ENCODE measurements around the gene MED14.
A peak's percentile ranks its signal among the peaks of the same experiment; 100 is the strongest.
"Not testable (repeated sequence)": the region's sequence is repeated elsewhere in the genome, so short reads cannot be mapped to it uniquely, and the experiment has no call there.

Gene MED14

DNA sequence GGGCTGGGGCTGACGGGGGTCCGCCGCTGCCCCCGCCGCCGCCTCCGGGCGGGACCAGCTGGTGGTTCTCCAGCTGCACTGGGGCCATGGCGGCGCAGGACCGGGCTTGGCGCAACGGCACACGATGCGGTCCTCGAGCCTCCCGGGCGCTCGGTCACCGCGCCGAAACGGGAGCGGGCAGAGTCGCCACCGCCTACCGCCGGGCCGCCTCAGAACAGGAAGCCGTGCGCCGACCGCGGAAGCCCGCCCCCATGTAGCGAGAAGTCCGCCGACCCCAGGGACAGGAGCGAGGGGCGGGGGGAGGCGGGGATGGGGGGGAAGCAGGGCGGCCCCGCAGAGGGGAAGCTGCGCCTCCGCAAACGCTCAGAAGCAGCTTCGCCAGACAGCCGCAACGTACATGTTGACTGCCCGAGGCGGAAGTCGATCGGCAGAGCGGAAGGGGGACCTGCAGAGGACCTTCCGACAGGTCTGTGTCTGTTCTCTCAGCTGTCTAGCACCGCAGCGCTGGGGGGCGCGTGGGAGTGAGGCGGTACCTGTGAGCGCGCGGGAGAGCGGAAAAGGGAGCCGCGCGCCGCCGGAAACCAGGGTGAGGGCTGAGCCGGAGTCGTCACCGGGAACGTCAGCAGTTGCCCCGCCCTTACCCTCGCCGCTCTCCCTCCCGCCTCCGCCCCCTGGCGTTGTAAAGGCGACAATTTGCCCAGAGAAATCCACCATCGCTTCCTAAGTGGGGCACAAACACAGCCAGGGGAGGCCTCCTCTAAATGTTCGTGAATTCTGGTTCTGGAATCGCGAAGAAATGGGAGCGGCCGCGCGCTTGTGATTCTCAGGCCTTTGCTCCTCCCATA lies at the start of gene MED14:
Gene MED14 (minus strand): TSS at position 218 of the 845 bp plus-strand sequence. CDS start 130 bp downstream, at position 88.
- peak; percentile 62 for DNase-seq (ENCODE audit: low read depth)

DNA sequence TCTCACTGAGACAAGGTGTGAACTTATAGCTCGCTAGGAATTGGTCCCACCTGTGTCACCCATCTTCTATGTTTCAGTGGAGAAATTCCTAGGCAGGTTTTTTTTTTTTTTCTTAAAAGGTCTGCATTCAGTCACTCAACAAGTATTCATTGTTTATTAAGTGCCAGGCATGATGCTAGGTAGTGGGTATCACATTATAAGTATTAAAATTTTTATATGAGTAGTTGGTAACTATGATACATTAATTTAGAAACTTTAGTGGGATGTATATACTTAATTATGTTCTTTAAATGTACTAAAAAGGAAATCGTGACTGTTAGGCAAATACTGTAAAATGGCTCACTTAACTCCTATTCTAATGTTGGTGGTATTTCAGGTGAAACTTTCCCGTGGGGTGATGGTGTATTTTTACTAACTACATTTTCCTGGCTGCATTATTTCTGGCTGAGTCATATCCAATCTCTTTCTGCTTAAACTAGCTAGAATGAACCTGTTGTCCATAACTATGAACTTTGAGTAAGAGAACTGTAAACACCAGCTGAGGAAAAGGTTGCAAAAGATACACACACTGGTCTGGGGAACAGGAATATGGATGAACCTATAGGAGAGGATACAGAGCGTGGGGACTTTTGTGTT lies 49.3 kb upstream of the MED14 start:
- no peak for DNase-seq (ENCODE audit: low read depth)

DNA sequence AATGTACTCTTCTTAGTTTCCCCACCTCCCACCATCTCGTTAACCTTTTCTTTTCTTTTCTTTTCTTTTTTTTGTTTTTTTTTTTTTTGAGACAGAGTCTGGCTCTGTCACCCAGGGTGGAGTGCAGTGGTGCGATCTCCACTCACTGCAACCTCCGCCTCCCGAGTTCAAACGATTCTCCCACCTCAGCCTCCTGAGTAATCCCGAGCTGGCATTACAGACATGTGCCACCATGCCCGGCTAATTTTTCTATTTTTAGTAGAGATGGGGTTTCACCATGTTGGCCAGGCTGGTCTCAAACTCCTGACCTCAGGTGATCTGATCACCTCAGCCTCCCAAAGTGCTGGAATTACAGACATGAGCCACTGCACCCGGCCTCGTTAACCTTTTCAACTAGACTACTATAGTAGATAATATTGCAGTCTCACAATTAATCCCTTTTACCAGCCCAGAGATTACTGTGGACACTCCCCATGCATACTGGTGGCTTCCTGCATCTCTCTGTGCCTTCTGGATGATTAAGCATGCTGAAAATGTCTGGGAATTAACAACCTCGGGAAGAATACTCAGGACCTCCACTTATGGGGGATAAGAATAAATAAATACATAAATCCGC lies 47.4 kb upstream of the MED14 start:
- DNase-seq (ENCODE audit: low read depth): not testable (repeated sequence)

DNA sequence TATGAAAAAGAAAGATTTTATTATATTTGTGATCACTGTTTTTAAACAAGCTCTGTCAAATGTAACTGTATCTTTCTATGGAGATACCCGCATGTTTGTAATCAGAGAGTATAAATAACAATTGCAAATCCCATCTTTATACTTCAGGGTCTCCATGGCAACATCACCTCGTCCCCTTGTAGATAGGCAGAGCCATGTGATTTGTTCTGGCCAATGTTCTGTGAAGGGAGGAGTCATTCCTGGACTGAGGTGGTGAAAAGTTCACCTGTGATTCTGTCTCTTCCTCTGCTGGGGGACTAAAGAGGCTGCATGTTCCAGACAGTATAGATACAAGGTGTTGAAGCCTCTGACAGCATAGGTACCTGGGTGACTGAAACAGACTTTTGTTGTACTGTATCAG lies 45.6 kb upstream of the MED14 start:
- DNase-seq (ENCODE audit: low read depth): no peak

DNA sequence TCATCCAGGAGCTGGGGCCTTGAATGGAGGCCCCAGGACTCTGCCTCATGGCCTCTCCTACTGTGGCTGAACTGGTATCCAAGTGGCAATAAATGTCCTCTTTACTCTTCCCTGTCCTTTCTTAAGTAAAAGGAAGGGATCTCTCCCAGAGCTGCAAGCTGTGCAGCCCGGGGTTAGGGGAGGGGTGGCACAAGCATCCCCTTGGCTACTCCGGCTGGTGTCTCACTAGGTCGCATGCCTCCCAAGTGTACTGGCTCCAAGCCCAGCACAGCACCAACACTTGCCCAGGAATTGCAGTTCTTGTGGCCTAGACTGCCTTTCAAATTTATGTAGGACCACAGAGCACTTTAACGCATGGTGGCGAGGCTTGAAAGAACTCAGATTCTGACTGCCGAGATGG lies 44.7 kb upstream of the MED14 start:
- no peak for DNase-seq (ENCODE audit: low read depth)

DNA sequence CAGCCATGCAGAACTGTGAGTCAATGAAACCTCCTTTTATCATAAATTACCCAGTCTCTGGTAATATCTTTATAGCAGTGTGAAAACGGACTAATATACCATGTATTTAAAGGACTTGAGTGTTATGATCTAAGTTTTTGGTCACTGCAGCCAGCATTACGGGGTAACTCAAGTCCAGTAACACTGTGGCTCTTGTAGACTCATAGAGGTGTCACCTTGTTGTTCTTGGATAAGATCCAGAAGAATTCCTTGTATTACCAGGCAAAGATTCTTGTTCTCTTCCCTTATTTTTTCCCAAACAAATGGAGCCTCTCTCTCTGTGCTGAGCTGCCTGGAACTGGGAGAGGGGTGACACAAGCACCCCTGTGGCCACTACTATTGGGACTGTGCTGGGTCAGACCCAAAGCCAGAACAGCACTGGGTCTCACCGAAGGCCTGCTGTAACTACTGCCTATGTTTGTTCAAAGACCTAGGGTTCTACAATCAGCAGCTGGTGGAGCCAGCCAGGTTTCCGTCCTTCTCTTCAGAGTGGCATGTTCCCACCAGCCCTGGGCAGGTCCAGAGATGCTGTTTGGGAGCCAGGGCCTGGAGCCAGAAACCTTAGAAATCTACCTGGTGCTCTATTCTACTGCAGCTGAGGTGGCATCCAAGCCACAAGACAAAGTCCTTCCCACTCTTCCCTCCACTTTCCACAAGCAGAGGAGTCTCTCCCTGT lies 43.7 kb upstream of the MED14 start:
- DNase-seq (ENCODE audit: low read depth): peak; percentile 57

DNA sequence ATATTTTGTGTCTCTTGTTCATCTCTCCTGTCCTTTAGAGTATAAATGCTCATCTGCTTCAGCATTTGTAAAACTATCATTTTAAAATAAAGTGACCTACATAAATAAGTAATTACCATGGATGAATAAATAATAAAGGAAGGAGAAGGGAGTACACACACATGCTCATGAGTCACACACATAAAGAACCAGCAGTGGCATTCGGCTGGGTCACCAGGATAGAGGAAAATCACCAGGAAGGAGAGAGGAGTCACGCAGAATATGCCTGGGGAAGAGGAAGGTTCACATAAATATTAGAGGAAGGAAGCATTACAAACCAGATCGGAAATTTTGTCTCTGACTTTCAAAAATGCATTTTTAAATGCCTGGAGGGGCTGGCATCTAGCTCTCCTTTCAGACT lies 38.5 kb upstream of the MED14 start:
- peak; percentile 49 for DNase-seq (ENCODE audit: low read depth)

DNA sequence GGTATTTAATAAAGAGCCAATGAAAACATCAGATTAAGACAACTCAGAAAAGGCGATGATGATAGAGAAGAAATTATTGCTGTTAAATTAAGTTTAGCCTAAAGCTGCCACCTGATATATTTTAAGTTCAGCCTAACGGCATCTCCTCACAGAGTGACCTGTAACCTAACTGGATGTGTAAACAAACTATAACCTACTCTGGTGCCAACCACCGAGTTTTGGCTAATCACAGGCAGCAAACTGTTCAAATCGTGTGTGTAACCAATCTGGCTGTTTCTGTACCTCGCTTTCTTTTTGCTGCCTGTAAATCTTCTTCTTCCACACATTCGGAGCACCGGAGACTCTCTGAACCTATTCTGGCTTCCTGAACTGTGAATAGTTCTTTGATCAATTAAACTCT lies 37.8 kb upstream of the MED14 start:
- DNase-seq (ENCODE audit: low read depth): no peak

DNA sequence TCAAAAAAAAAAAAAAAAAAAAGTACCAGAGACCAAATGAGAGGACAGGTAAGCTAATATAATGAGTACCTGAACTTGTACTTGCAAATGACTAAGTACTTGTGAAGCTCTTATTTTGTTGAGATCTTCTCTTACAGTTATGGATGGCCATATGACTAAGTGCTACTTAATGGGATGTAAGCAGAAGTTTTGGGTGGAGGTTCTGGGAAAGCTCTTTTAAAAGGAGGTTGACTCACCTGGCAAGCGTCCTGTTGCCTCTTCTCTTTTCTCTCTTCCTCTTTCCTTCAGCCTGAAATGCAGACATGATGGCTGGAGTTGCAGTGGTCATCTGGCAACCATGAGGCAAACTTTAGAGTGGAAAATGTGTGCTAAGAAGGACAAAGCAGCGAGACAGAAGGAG lies 36.9 kb upstream of the MED14 start:
- DNase-seq (ENCODE audit: low read depth): peak; percentile 62

DNA sequence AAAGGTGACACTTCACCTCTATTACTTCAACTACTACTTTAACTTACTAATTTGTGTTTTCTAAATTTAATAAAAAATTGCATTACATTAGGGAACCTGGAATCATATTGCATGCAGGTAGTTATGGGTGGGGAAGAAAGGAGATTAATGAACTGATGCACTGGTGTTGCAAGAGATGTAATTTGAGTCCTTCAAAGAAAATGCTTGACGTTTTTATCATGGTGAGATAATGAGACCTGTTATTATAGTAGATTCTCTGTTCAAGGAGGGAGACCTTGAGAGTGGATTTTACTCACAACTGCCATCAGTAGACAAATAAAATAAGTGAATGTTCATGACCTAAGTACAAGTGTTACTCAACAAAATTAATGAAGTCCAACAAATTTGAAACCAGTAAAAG lies 26.4 kb upstream of the MED14 start:
- DNase-seq (ENCODE audit: low read depth): no peak

DNA sequence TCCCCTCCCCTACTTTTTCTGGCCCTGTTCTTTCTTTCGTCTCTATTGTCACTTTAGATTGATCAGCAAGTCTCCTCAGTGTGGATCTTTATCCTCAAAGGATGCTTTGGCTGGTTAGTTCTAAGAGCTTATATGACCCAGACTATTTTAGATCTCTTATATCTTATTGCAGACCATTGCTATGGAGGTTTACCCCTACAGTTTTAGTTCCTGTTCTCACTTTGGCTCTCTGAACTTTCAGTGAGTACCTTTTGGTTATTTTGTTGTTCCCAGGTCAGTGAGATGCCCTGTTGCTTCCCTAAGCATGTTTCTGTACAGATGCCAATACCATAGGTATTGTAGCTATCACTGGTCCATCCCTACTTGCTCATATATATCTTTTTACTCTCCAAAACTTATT lies 24.0 kb upstream of the MED14 start:
- no peak for DNase-seq (ENCODE audit: low read depth)

DNA sequence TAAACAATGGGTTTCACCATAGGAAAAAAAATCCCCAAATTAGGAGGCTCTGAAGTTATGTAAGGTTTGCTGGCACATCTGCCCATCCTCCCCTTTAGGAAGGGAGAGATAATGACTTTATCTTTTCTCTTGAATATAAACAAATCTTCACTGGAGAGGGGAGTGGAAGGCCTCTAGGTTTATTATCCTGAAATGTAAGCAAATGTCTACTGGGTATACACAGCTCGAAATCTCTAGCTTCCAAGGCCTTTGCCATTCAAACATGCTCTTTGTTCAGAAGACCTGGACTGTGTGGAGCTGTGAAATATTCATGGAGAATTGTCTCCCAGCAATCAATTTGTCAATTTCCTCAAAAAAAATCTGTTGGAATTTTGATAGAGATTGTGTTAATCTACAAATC lies 21.7 kb upstream of the MED14 start:
- no peak for DNase-seq (ENCODE audit: low read depth)

DNA sequence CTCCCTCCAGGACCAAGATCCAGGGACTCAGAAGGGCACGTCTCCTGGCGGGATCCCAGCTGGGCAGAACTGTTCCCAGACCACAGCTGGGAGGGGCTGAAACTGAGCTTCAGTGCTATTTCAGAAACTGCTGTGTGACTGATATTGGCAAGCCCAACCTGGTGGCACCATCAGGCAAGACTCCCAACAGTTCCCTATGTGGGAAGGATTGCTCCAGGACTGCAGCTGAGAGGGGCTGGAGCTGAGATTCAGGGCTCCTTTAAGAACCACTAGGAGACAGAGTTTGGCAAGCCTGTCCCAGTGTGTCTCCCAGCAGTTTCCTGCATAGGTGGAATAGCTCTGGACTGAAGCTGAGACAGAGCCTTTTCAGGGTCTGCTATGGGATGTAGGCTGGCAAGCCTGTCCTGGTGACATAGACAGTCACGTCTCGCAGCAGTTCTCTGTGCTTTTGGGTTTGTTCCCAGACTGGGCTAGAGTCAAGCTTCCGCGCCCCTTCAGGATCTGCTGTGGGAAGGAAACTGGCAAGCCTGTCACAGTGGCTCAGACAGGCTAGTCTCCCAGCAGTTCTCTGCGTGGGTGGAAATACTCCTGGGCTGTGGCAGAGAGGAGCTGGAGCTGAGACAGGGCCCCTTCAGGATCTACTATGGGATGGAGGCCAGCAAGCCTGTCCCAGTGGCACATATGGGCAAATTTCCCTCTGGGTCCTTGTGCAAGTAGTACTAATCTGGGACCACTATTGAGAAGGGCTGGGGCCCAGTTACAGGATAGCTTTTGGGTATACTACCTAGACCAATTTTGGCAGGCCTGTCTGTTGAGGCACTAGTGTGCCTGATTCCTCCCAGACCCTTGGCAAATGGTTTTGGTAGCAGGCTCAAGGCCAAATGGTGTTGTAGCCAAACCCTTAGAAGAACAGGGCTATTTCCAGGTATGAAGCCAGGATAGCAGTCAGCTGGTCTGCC lies 20.2 kb upstream of the MED14 start:
- DNase-seq (ENCODE audit: low read depth): no peak

DNA sequence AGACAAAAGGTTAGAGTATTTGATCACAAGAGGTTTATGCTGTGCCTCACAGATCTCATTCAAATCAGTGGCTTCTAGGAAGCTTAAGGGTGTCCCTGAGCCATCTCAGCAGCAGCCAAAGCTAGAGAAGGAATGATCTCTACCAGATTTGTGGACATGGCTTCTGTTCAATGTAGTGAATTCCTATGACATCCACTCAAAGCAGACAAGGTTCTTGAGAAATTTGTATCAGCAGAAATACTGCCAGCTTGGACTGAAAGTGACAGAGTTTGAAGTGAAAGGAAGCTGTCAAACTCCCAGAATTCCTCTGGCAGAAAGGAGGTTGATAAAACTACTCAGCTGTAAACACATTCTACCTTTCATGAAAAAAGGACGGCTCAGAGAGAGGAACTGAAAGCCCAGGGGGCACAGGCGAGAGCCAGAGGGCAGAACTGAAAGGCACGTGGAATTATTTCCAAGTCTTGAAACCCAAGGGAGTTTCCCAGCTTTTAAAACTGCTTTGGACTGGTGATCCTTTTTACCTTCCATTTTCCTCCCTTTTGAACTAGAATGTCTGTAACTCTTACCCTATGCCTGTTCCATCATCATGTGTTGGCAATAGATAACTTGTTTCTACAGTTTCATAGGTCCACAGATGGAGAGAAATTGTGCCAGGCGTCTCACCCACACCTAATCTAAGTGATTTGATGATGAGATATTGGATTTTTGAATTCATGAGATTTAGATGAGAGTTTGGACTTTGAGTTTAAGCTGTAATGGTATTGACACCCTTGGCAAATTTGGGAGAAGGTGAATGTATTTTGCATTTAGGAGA lies 14.5 kb upstream of the MED14 start:
- DNase-seq (ENCODE audit: low read depth): no peak

DNA sequence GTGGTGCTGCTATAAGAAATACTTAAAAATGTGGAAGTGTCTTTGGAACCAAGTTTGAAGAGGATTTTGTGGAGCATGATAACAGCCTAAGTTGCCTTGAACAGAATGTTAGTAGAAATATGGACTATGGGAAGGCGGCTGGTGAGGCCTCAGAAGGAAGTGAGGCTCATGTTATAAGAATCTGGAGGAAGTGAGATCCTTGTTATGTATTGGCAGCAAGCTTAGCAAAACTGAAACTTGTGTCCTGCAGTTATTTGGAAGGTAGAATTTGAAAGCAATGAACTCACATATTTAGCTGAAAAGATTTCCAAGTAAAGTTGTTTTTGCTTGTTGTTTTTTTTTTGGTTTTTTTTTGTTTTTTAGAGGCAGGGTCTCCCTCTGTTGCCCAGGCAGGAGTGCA lies 13.6 kb upstream of the MED14 start:
- no peak for DNase-seq (ENCODE audit: low read depth)

DNA sequence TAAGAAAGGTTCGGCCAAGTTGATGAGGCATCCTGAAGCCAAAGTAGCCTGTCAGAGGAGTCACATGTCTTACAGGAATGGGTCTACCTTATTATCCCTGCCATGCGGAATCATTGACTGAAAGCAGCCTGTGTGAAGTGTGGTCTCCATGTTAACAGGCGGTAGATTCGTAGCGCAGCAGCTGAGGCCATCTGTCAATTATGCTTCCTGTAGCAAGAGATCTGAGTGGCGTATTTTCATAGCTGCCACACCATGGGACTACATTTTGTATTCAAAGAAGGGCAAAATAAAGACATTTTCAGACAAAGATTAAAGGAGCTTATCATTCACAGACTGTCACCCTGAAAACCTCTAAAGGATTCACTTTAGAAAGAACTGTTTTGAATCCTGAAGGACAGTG lies 11.2 kb upstream of the MED14 start:
- DNase-seq (ENCODE audit: low read depth): no peak

DNA sequence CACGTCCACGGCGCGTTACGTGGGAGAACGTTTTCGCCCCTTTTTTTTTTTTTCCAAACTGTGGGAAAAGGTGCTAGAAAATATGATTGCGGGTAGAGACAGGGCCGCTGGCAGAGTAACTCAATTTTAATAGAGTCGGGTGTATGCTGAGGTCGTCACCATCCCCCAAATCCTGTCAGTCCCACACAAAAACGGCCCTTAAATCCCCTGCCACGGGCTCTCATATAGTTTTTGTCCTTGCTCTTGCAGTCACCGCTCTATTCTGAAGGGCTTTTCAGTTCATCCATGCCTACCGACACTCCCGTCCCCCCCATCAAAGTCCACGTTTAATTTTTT lies 796 bp upstream of the MED14 start:
- no peak for DNase-seq (ENCODE audit: low read depth)

DNA sequence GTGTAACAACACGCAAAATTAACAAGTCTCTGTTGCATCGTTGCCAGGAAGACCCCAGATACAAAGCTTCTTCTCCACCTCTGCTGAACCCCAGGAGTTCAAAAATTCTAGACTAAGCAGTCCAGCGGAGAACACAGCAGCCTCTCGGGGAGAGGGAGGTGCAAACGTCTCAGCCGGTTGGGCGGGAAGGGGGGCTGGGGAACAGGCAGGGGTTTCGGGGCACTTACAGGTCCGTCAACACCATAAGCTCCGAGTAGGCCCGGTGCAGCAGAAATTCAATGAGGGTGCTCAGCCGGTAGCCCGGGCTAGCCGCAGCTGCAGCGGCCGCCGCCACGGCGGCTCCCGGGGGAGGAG lies 394 bp downstream of the MED14 start:
- DNase-seq (ENCODE audit: low read depth): no peak

DNA sequence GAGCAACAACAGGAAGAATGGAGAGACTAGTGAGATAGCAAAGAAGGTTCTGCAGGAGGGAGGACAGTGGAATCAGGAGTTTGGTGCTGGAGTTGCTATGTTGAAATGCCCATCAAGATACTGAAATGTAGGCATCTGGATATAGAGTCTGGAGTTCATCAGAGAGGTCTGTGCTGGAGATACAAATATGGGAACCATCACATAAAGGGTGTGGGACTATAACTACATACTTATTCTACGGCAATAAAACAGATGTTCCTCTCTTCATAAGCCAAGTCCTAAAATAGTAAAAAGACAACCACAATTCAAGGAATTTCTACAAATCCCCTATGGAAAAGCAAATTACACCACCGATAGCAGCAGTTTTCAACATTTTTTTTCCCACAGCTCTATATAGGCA lies 1.6 kb downstream of the MED14 start:
- DNase-seq (ENCODE audit: low read depth): no peak

DNA sequence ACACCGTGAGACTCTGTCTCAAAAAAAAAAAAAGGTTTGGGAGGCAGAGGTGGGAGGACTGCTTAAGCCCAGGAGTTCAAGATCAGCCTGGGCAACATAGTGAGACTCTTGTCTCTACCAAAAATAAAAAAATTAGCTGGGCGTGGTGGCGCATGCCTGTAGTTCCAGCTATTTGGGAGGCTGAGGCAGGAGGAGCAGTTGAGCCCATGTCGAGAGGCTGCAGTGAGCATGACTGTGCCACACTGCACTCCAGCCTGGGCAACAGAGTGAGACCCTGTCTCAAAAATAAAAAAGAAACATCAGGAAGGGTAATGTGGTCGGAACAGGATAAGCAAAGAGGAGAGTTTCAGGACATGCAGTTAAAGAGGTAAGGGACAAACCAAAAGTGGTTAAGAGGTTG lies 2.8 kb downstream of the MED14 start:
- not testable (repeated sequence) for DNase-seq (ENCODE audit: low read depth)
